GM15510 (cell line): ENCODE data around the gene CNTN4.

ENCODE experiments used
- POLR2A ChIP-seq: IDR thresholded peaks from 3 replicates; pipeline ENCODE4 v1.6.1; 2011; ENCODE audit warnings: borderline replicate concordance; ENCODE audit not compliant: insufficient read length; ENCODE audit errors: extremely low read depth

The CNTN4 gene

DNA sequence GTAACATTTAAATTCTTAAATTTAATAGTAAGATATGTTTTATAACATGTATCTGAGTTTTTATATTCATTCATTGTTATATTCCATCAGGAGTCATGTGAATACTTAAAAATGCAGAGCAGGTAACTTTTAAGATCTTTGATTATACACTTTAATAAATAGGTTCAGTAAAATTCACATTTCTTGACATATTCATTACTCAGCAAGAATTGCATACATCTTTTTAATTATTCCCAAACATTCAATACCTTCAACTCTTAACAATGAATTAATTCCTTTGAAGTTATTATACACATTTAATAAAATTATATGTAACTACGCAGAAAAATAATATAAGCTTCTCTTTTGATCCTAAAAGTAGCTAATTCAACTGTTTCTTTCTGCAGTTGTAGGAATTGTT, 105.4 kb downstream of the CNTN4 start:
- no peak for TF ChIP-seq POLR2A

DNA sequence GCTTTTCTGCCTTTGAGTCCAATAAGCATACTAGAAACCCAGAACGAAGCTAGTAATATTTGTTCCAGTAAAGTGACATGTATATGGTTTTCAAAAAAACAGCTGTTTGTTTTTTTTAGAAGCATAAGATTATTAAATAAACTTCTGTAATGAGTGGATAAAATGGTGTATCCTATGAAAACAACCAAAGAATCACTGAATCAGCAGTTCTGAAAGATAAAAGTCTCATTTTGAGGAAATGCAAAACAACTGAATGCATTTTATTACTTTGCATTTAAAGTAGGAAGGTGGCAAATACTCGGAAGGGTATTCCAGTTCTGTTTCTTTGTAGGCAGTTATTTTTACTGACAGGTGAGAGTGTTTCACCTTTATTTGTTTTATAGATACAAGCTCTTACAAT, 107.0 kb downstream of the CNTN4 start:
- TF ChIP-seq POLR2A: no peak

GRCh38 chr3:2206536-2206935, 107.9 kb downstream of the CNTN4 start:
- TF ChIP-seq POLR2A: no peak

- TF ChIP-seq POLR2A: no peak
These were observed 112.9 kb downstream of the CNTN4 start for GRCh38 chr3:2211568-2211967.

DNA sequence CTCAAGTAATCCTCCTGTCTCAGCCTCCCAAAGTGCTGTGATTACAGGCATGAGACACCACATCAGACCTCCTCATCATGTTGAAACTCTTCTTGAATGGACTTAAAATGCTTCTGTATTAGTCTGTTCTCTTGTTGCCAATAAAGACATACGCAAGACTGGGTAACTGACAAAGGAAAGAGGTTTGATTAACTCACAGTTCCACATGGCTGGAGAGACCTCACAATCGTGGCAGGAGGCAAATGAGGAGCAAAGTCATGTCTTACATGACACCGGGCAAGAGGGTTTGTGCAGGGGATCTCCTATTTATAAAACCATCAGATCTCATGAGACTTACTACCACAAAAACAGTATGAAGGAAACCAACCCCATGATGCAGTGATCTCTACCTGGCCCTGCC, 113.5 kb downstream of the CNTN4 start:
- TF ChIP-seq POLR2A: no peak

DNA sequence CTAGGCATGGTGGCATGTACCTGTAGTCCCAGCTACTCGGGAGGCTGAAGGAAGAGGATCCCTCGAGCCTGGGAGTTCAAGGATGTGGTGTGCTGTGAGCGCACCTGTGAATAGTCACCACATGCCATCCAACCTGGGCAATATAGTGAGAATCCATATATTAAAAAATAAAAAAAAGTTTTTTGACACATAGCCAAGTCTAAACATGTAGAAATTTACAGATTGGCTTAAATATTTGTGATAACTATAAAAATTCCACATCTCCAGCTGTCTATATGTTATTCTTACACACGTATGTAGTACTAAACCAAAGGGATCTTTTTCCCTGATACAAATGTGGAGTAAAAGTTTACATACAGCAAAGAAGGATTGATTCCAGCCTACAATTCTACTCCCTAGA, 119.7 kb downstream of the CNTN4 start:
- no peak for TF ChIP-seq POLR2A

DNA sequence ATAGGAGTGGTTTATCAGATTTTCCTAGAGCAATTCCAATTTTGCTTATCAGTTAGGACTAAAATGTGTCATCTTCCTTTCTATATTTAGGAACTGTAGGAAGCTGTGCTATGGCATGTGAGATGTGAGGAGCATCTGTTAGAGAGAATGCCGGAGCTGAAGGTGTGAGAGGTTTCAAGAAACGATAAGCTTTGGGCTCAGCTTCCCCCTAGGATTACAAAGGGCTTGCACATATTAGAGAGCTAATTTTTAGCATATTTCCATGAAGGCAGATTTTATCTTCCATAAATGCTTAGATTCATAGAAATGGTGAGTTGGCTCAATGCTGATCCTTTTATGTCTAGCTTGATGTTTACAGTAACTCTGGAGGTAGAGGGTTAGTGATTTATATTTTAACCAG, 120.2 kb downstream of the CNTN4 start:
- TF ChIP-seq POLR2A: no peak

DNA sequence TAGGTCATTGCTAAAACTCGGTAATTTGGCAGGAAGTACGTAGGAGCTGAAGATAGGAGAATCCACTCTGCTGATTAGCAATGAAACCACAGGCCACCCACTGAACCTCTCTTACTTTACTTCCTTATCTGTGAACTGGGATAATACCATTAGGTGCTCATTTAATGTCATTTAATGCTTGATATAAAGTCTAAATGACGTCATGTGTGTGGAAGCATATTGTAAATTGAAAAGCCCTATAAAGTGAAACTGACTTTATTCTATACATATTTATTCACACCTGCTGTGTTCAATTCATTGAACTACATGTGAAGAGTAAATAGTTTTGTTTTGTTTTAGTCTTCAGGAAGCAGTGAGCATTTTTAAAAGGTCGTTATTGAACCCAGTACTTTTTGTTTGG, 137.5 kb downstream of the CNTN4 start:
- no peak for TF ChIP-seq POLR2A

GRCh38 chr3:2244137-2244536, 145.5 kb downstream of the CNTN4 start:
- TF ChIP-seq POLR2A: no peak

DNA sequence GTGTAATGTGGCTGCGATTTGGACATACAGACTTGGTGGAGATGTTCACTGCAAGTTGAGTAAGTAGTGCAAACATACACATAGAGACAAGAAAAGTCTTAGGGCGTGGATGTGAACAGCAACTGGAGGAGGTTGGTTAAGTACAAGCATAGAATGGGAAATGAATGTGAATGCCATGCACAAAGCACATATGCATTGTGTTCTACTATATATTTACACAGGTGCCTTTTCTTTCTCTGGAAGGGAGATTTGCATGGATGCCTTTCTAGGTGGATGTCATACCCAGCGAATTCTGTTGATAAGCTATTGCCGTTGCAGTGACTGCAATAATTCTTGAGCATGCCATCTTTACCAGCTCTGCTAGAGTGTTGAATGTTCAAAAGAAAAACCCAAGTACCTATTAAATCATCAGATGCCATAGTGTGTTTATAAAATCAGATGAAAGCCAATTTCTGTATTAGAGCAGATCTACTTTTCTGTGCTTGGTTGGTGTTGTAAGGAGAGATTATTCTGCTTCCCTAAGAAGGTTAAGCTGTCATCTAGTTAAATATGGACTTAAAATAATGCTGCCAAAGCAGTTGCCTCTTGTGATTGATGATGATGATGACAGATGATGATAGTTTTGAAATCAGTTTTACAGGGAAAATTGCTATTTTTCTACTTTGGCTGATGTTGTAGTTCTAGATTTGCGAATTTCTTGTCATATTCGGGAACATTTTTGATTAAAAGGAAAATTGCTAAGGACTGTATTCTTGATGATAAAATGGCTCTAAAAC, 148.4 kb downstream of the CNTN4 start:
- no peak for TF ChIP-seq POLR2A

DNA sequence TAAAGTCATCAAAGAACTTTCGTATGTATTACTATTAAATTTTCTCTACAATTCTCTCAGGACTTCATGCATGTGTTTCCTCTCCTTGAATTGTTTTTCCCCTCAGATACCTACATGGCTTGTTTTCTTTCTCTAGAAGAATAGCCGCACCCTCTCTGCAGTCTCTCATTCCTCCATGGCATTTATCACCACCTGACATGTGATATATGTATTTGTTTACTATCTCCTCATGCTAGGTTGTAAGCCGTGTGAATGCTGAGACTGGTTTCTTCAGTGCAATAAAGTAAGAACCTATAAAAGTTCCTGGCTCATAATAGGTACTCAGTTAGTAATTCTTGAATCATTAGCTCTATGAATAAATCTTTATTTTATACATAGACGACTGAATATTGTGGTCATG, 149.2 kb downstream of the CNTN4 start:
- TF ChIP-seq POLR2A: no peak

DNA sequence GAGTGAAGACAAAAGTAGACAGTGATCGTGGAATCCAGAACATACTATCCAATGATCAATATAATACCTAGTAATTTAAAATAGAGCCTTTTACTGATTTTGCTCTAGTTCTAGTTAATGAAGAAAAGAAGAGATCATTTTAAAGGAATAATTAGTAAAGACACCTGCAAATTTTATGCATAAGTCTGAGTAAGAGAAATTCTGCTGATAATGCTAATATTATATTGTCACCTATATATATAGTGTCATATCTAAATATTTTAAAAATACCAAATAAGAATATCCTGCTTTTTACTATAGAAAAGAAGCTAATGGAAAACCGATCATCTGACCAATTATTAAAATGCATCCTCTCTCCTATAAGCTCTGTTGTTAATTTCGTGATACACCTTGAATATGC, 152.1 kb downstream of the CNTN4 start:
- TF ChIP-seq POLR2A: no peak

DNA sequence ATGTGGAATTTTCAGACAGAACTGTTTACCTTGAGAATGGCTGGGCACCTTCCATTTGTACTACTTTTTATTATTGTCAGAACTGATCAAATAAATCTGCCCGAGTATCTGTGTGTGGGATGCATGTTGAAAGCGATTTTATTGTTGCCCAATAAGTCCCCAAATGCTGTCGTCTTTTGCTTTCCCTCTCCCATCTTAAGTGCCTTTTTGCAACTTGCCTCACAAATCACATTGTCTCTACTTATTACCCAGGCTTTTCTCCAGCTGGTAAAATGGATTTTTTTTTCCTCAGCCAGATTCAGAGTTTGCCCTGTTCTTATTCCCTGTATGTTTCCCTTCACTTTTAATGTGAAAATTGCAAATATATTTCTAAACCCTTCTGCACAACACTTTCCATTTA, 163.1 kb downstream of the CNTN4 start:
- no peak for TF ChIP-seq POLR2A

DNA sequence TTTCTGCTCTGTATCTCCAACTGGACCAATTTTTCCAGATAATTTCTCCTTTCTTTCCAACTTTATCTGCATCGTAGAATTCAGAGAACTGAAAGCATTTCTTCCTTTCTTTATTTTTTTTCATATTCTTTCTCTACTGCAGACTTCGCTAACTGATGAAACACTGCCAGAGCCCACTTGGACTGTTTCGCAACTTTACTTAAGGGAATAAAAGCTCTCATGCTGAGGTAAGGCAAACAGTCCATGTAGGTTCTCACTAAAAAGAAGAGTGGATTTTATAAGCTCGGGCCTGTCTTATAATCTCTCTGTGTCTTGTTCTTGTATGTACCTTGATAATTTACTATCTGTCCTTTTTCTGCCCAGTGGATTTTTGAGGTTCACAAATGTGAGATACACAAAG, 163.5 kb downstream of the CNTN4 start:
- TF ChIP-seq POLR2A: no peak

GRCh38 chr3:2266606-2267005, 167.9 kb downstream of the CNTN4 start:
- no peak for TF ChIP-seq POLR2A

DNA sequence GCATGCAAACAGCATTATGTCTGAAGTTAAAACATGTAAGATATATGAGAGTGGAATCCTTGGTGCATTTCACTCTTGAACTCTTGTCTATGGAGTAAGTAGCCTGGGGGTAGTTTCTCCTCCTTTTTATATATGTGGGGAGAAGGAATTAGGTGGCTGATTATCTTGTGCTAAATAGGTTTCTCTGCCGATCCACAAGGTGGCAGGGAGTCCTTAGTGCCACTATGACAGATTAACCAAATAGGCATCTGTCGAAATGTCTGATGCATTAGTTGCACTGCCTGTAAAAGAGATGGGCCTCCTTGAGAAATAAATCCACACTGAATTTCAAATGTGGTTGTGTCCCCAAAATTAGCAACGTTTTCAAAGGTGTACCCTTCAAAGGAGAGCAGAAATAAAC, 170.1 kb downstream of the CNTN4 start:
- no peak for TF ChIP-seq POLR2A

DNA sequence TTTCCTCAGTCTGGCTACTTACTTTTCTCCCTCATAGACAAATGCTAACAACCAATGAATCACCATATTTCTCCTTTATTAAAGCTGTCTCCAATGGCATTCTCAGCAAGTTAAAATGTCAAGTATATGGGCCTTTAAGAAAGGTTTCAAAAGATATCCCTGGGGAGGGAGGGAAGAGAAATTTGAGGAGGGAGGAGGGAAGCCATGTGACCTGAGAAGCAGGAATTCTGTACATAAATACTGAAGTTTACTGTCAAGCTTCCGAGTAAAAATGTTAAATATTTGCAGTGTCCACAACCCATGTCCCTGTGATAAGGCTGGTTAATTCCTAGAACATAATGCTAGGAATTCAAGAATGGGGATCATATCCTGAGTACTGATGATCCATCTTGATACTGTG, 175.9 kb downstream of the CNTN4 start:
- TF ChIP-seq POLR2A: no peak
